GM18909 (cell line): ENCODE data around the gene XRCC1.
"Not testable (repeated sequence)": the region's sequence is repeated elsewhere in the genome, so short reads cannot be mapped to it uniquely, and the experiment has no call there.

ENCODE experiments used
- ATAC-seq: cut with Tn5 transposase; IDR thresholded peaks from one replicate; pipeline ENCODE4 v1.9.1; 2021; ENCODE audit warnings: mild to moderate bottlenecking; ENCODE audit not compliant: unreplicated experiment, poor library complexity

XRCC1 gene

GRCh38 chr19:43524922-43525835 lies 50.1 kb downstream of the XRCC1 start:
- ATAC-seq: no peak

GRCh38 chr19:43523696-43524095 lies 51.6 kb downstream of the XRCC1 start:
- not testable (repeated sequence) for ATAC-seq

GRCh38 chr19:43522929-43523328 lies 52.4 kb downstream of the XRCC1 start:
- no peak for ATAC-seq

GRCh38 chr19:43519436-43520088 lies 55.8 kb downstream of the XRCC1 start:
- ATAC-seq: no peak

GRCh38 chr19:43518051-43518450 lies 57.3 kb downstream of the XRCC1 start:
- ATAC-seq: no peak

- not testable (repeated sequence) for ATAC-seq
Observed at GRCh38 chr19:43512399-43512798, 62.9 kb downstream of the XRCC1 start.

GRCh38 chr19:43511324-43511723 lies 64.0 kb downstream of the XRCC1 start:
- ATAC-seq: no peak

- no peak for ATAC-seq
Observed at GRCh38 chr19:43510713-43511112, 64.6 kb downstream of the XRCC1 start.

GRCh38 chr19:43507880-43508279 lies 67.4 kb downstream of the XRCC1 start:
- no peak for ATAC-seq

GRCh38 chr19:43506629-43507028 lies 68.7 kb downstream of the XRCC1 start:
- no peak for ATAC-seq

GRCh38 chr19:43505941-43506340 lies 69.4 kb downstream of the XRCC1 start:
- no peak for ATAC-seq

GRCh38 chr19:43505186-43505456 lies 70.2 kb downstream of the XRCC1 start:
- no peak for ATAC-seq

- ATAC-seq: peak; percentile 11
Observed at GRCh38 chr19:43504426-43505185, 70.7 kb downstream of the XRCC1 start, which contains the start of gene PHLDB3. PHLDB3 (minus strand) TSS chr19:43504746; CDS start chr19:43504118, 628 bp downstream.

GRCh38 chr19:43503501-43504425 lies 71.6 kb downstream of the XRCC1 start:
- peak; percentile 88 for ATAC-seq

GRCh38 chr19:43502419-43502976 lies 72.8 kb downstream of the XRCC1 start:
- no peak for ATAC-seq

- no peak for ATAC-seq
Observed at GRCh38 chr19:43501661-43502418, 73.5 kb downstream of the XRCC1 start.

- no peak for ATAC-seq
Observed at GRCh38 chr19:43499042-43499441, 76.3 kb downstream of the XRCC1 start.

GRCh38 chr19:43498233-43498842 lies 77.0 kb downstream of the XRCC1 start:
- no peak for ATAC-seq
